A549 (cell line): ENCODE results near the gene MADCAM1. TPM values are rescaled to one million over a fixed set of nuclear protein-coding genes. Genes with fewer than 3 reads are reported as not detected.

ENCODE experiments used
- ATAC-seq, 2 experiments: fragments of 200-7000 bp in 1 of 2; fragments of >200 bp in 1 of 2; cut with Nextera tagmentation in 1 of 2; cut with Tn5 transposase in 1 of 2; 3 replicates each; pipeline versions ENCODE4 v1.8.0 to v1.9.1; 2018 to 2020; ENCODE audit warnings: mild to moderate bottlenecking in 1 of 2, moderate library complexity in 1 of 2
- CTCF ChIA-PET: fragments of 300-600 bp; sonication (Branson Sonifier 250); formaldehyde crosslinking; extraction: SDS; loops from one replicate; lab custom pipeline; 2021; ENCODE audit warnings: antibody characterized with exemption, inconsistent platforms; lab: Yijun Ruan, JAX
- POLR2A ChIA-PET: fragments of 350-600 bp; formaldehyde crosslinking; extraction: SDS; loops from one replicate; lab custom pipeline; 2021; ENCODE audit warnings: antibody characterized with exemption, inconsistent platforms; lab: Yijun Ruan, JAX
- DNase-seq, 2 experiments: peaks; one replicate each; pipeline versions ENCODE4 v3.0.0 to v3.0.0-alpha.2; 2011 to 2016; ENCODE audit warnings: low read depth in 1 of 2, low spot score in 1 of 2
- FAIRE-seq: peaks from 2 replicates; lab custom pipeline; 2011; peaks lifted over from hg19 to GRCh38; lab: Jason Lieb, UNC
- H3K27ac ChIP-seq, 2 experiments: fragments of >200 bp; sonication (Bioruptor Twin); formaldehyde crosslinking; 3 replicates each; pipeline ENCODE4 v1.5.1; 2016 to 2017
- H3K4me1 ChIP-seq: fragments of >200 bp; sonication (Bioruptor Twin); formaldehyde crosslinking; 3 replicates; pipeline ENCODE4 v1.6.1; 2016
- H3K4me2 ChIP-seq: fragments of >200 bp; sonication (Bioruptor Twin); formaldehyde crosslinking; 3 replicates; pipeline ENCODE4 v1.6.1; 2016
- H3K4me3 ChIP-seq: fragments of >200 bp; sonication (Bioruptor Twin); formaldehyde crosslinking; 3 replicates; pipeline ENCODE4 v1.5.1; 2016
- H3K9me3 ChIP-seq: fragments of >200 bp; sonication (Bioruptor Twin); formaldehyde crosslinking; 3 replicates; pipeline ENCODE4 v1.6.1; 2016
- CBX2 ChIP-seq: fragments of 200-600 bp; sonication (generic); IDR thresholded peaks from 2 replicates; pipeline ENCODE4 v1.6.1; 2016; ENCODE audit warnings: low read depth, mild to moderate bottlenecking, borderline replicate concordance
- CEBPB ChIP-seq, 2 experiments: fragments of >200 bp in 1 of 2; sonication (Bioruptor Twin) in 1 of 2; formaldehyde crosslinking in 1 of 2; IDR thresholded peaks; 2 replicates each; pipeline ENCODE4 v1.6.1; 2012 to 2016
- CHD2 ChIP-seq: fragments of 150-350 bp; IDR thresholded peaks from 2 replicates; pipeline ENCODE4 v1.6.1; 2014; ENCODE audit warnings: low read length; ENCODE audit not compliant: partially characterized antibody
- CHD4 ChIP-seq: fragments of 200-600 bp; sonication (generic); IDR thresholded peaks from 2 replicates; pipeline ENCODE4 v1.6.1; 2016; ENCODE audit warnings: antibody characterized with exemption, mild to moderate bottlenecking, borderline replicate concordance
- EHMT2 ChIP-seq: fragments of 200-600 bp; sonication (generic); IDR thresholded peaks from 2 replicates; pipeline ENCODE4 v1.6.1; 2016; ENCODE audit warnings: antibody characterized with exemption, low read depth, mild to moderate bottlenecking, moderate library complexity
- HDAC2 ChIP-seq: fragments of 200-600 bp; sonication (generic); IDR thresholded peaks from 2 replicates; pipeline ENCODE4 v1.6.1; 2016
- HOXB13 ChIP-seq: fragments of 250-450 bp; sonication (Bioruptor Pico); IDR thresholded peaks from 2 replicates; pipeline ENCODE4 v1.5.0; 2020; ENCODE audit warnings: low read depth, mild to moderate bottlenecking, moderate library complexity
- POLR2A ChIP-seq: IDR thresholded peaks from 2 replicates; pipeline ENCODE4 v1.6.1; 2012; ENCODE audit warnings: mild to moderate bottlenecking, low read length
- RAD21 ChIP-seq, 2 experiments: fragments of >200 bp in 1 of 2; sonication (Bioruptor Twin) in 1 of 2; formaldehyde crosslinking in 1 of 2; IDR thresholded peaks in 1 of 2; conservative IDR thresholded peaks in 1 of 2; 2 replicates in 1 of 2; 3 replicates in 1 of 2; pipeline ENCODE4 v1.6.1; 2012 to 2018; ENCODE audit warnings: inconsistent platforms in 1 of 2
- RFX5 ChIP-seq: fragments of 450-650 bp; IDR thresholded peaks from 2 replicates; pipeline ENCODE4 v1.7.1; 2014; ENCODE audit warnings: antibody characterized with exemption, mild to moderate bottlenecking, moderate library complexity
- RNF2 ChIP-seq: fragments of 200-600 bp; sonication (generic); IDR thresholded peaks from 2 replicates; pipeline ENCODE4 v1.6.1; 2016; ENCODE audit warnings: low read depth, mild to moderate bottlenecking, antibody characterized with exemption, moderate library complexity, borderline replicate concordance
- SREBF2 ChIP-seq: fragments of 450-650 bp; IDR thresholded peaks from 2 replicates; pipeline ENCODE4 v1.6.1; 2014; ENCODE audit warnings: mild to moderate bottlenecking, moderate library complexity
- USF2 ChIP-seq: fragments of 450-650 bp; IDR thresholded peaks from 2 replicates; pipeline ENCODE4 v1.6.1; 2014; ENCODE audit warnings: antibody characterized with exemption
- ZC3H11A ChIP-seq: fragments of 450-650 bp; IDR thresholded peaks from 2 replicates; pipeline ENCODE4 v1.6.1; 2014; ENCODE audit warnings: antibody characterized with exemption, mild to moderate bottlenecking
- WGBS: methylation state at CpG from one replicate; pipeline ENCODE4 v1.1.6; 2017; ENCODE audit errors: missing lambda C conversion rate; 5-methylcytosine and 5-hydroxymethylcytosine counted together
- polyA plus RNA-seq, 4 experiments: library from polyadenylated mRNA; depleted of rRNA in 3 of 4; stranded (reverse); fragments of >200 nt; fragmentation: RNase III in 1 of 4; extraction: RNeasy Plus Mini Kit Qiagen cat#74134 plus additional on column Dnase treatment in 1 of 4; gene quantifications; 2 replicates in 3 of 4; 3 replicates in 1 of 4; pipeline ENCODE4 v1.2.3, GENCODE V29; 2011 to 2017
- TF ChIP-seq, protein P1 (sequence below): fragments of 150-350 bp; IDR thresholded peaks from 2 replicates; pipeline ENCODE4 v1.6.1; 2014; ENCODE audit warnings: low read depth, mild to moderate bottlenecking, low read length
- TF ChIP-seq, protein P2 (sequence below): fragments of >200 bp; sonication (Bioruptor Twin); formaldehyde crosslinking; IDR thresholded peaks from 3 replicates; pipeline ENCODE4 v1.5.1; 2016
- TF ChIP-seq, protein P3 (sequence below): fragments of >200 bp; sonication (Bioruptor Twin); formaldehyde crosslinking; IDR thresholded peaks from 2 replicates; pipeline ENCODE4 v1.6.1; 2016

MADCAM1 gene
- polyA plus RNA-seq, 2 of the 4 experiments (the other 2 are of a cell fraction), result 0.06 to 0.25 TPM

DNA sequence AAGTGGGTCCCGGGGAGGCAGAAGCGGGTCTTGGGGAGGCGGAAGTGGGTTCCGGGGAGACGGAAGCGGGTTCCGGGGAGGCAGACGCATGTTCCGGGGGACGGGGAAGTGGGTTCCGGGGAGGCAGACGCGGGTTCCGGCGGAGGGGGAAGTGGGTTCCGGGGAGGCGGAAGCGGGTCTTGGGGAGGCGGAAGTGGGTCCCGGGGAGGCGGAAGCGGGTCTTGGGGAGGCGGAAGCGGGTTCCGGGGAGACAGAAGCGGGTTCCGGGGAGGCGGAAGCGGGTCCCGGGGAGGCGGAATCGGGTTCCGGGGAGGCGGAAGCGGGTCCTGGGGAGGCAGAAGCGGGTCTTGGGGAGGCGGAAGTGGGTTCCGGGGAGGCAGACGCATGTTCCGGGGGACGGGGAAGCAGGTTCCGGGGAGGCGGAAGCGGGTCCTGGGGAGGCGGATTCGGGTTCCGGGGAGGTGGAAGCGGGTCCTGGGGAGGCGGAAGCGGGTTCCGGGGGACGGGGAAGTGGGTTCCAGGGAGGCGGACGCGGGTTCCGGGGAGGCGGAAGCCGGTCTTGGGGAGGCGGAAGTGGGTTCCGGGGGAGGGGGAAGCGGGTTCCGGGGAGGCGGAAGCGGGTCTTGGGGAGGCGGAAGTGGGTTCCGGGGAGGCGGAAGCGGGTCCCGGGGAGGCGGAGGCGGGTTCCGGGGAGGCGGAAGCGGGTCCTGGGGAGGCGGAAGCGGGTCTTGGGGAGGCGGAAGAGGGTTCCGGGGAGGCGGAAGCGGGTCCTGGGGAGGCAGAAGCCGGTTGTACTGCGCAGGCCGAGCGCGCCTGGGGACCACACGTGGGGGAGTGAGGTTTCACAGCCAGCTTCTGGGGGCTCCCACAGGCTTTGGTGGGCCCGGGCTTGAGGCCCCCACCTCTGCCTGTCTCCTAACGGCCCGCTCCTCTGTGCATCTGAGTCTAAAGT, 37.9 kb upstream of the MADCAM1 start (continued):
- TF ChIP-seq HDAC2 (no peak), RFX5 (no peak), CEBPB (IDR thresholded peaks at IDR 0.05) (no peak)
- TF ChIP-seq, protein P1, sequence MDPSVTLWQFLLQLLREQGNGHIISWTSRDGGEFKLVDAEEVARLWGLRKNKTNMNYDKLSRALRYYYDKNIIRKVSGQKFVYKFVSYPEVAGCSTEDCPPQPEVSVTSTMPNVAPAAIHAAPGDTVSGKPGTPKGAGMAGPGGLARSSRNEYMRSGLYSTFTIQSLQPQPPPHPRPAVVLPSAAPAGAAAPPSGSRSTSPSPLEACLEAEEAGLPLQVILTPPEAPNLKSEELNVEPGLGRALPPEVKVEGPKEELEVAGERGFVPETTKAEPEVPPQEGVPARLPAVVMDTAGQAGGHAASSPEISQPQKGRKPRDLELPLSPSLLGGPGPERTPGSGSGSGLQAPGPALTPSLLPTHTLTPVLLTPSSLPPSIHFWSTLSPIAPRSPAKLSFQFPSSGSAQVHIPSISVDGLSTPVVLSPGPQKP, result no peak
- TF ChIP-seq, all 56 proteins: peak for 0

DNA sequence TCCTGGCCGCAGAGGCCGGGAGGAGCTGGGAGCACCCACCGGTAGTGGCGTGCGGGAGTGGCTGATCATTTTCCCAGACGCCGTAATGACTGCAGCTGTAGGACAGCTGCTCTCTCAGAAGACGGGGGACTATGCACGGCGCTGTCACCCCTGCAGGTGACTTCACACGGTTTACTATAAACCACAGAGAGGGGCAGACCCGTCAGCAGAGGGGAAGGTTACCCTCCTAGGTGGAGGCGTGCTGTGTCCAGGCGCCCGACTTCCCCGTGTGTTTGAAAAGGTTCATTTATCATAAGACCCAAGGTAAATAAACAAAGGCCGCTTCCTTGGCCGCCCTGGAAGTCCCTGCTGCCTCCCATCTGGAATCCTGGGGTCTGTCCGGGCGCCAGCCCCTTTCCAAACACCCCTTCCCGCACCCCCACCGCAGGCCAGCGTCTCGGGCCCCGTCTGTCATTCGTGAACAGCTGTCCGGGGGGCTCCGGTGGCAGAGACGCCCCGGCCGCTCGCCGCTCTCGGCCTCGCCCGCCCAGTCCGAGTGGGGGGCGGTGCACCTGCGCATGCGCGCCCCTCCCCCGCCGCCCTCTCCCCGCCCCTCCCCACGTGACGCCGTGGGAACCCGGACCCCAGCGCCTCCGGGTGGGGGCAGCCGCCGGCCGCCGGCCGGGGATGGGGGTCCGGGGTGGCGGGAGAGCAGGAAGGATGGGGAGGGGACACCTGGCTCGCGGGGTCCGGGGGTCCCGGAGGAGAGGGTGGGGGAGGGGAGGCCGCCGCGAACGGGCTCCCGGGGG, 36.4 kb upstream of the MADCAM1 start:
- Histone ChIP-seq H3K9me3 (no peaks in the 10 kb centered on the region), H3K4me1 (peaks cover 9% of the 10 kb centered on the region; the same call in 1 of the 3 replicates), H3K4me2 (peak overlapping the region; percentile 74), H3K4me3 (peak overlapping the region; percentile 62)
- ATAC-seq, result peak; percentile 38 to 62; a peak in 5 of 6 replicates
- POLR2A ChIA-PET, result no interaction called here
- CTCF ChIA-PET, result no interaction called here
- FAIRE-seq, result no peak
- peak; percentile 46 to 55 for DNase-seq
- TF ChIP-seq CHD2 (no peak), HOXB13 (no peak), USF2 (0 out of 2 replicates have a peak, but pooled peaks have one; percentile 14)
- TF ChIP-seq, all 56 proteins: peak for 1
- peak overlapping the region; percentile 75 to 93 for H3K27ac ChIP-seq
- WGBS, result 0% methylated on average over 3 of the region's 66 CpGs

- peak within 1 kb of the TSS; percentile 74 for H3K4me2 ChIP-seq
- FAIRE-seq (no peak), ATAC-seq (no peak), DNase-seq (no peak)
- H3K4me1 ChIP-seq, result peaks cover 9% of the 10 kb centered on the region; the same call in 1 of the 3 replicates
- TF ChIP-seq, protein P2, sequence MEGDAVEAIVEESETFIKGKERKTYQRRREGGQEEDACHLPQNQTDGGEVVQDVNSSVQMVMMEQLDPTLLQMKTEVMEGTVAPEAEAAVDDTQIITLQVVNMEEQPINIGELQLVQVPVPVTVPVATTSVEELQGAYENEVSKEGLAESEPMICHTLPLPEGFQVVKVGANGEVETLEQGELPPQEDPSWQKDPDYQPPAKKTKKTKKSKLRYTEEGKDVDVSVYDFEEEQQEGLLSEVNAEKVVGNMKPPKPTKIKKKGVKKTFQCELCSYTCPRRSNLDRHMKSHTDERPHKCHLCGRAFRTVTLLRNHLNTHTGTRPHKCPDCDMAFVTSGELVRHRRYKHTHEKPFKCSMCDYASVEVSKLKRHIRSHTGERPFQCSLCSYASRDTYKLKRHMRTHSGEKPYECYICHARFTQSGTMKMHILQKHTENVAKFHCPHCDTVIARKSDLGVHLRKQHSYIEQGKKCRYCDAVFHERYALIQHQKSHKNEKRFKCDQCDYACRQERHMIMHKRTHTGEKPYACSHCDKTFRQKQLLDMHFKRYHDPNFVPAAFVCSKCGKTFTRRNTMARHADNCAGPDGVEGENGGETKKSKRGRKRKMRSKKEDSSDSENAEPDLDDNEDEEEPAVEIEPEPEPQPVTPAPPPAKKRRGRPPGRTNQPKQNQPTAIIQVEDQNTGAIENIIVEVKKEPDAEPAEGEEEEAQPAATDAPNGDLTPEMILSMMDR, result no peak
- no peak for TF ChIP-seq RNF2
- TF ChIP-seq RAD21 (conservative IDR thresholded peaks at IDR 0.05 in 1 of 2, IDR thresholded peaks at IDR 0.05 in 1 of 2), result no peak
- no peak for TF ChIP-seq SREBF2
- no peak for TF ChIP-seq CHD4
- TF ChIP-seq HOXB13, result no peak
- TF ChIP-seq EHMT2, result no peak
- TF ChIP-seq ZC3H11A, result no peak
- no peak for TF ChIP-seq POLR2A
- TF ChIP-seq, protein P1, result no peak
- TF ChIP-seq, protein P3, sequence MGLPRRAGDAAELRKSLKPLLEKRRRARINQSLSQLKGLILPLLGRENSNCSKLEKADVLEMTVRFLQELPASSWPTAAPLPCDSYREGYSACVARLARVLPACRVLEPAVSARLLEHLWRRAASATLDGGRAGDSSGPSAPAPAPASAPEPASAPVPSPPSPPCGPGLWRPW, result no peak
- no peak for TF ChIP-seq CBX2
- no peaks in the 10 kb centered on the region for H3K9me3 ChIP-seq
- H3K27ac ChIP-seq, result peak within 1 kb of the TSS; percentile 75 to 93
- 0% methylated on average over 1 of the region's 85 CpGs for WGBS
- CTCF ChIA-PET, result no interaction called here
- peak within 1 kb of the TSS; percentile 62 for H3K4me3 ChIP-seq
- POLR2A ChIA-PET, result interaction anchor here (0.7 kb wide), 1 partner anchor 84 kb away, joined by 3 read pairs; no protein-coding TSS in a partner anchor
Measured at GRCh38 chr19:460877-461720, 35.2 kb upstream of the MADCAM1 start, which contains the start of gene SHC2. Gene SHC2, minus strand, starts transcription at chr19:461033. Its CDS starts 37 bp downstream, at chr19:460996.
